Neural progenitor cell (in vitro differentiated cells): Measurements from ENCODE around the gene SPCS2. TPM values are rescaled to one million over a fixed set of nuclear protein-coding genes. Genes with fewer than 3 reads are reported as not detected.

Source experiments
- DNase-seq: peaks from one replicate; pipeline ENCODE4 v3.0.0-alpha.2; 2016; ENCODE audit warnings: low spot score
- H2AFZ ChIP-seq: fragments of 200-600 bp; sonication (generic); replicated peaks from 2 replicates; pipeline ENCODE4 v1.6.1; 2016; ENCODE audit warnings: antibody characterized with exemption
- H3F3A ChIP-seq: fragments of 200-600 bp; sonication (generic); 2 replicates; pipeline ENCODE4 v1.6.1; 2016; ENCODE audit warnings: antibody characterized with exemption, low read depth
- H3K27ac ChIP-seq: fragments of 200-600 bp; sonication (generic); 2 replicates; pipeline ENCODE4 v1.5.1; 2016; ENCODE audit warnings: mild to moderate bottlenecking
- H3K27me3 ChIP-seq: fragments of 200-600 bp; sonication (generic); 2 replicates; pipeline ENCODE4 v1.6.1; 2016; ENCODE audit warnings: mild to moderate bottlenecking, moderate library complexity
- H3K36me3 ChIP-seq: fragments of 200-600 bp; sonication (generic); 2 replicates; pipeline ENCODE4 v1.5.1; 2016
- H3K4me1 ChIP-seq: fragments of 200-600 bp; sonication (generic); 2 replicates; pipeline ENCODE4 v1.6.1; 2016; ENCODE audit warnings: mixed run types
- H3K4me2 ChIP-seq: fragments of 200-600 bp; sonication (generic); 2 replicates; pipeline ENCODE4 v1.6.1; 2016
- H3K4me3 ChIP-seq: fragments of 200-600 bp; sonication (generic); 2 replicates; pipeline ENCODE4 v1.5.1; 2016
- H3K79me2 ChIP-seq: fragments of 200-600 bp; sonication (generic); 2 replicates; pipeline ENCODE4 v1.6.1; 2016; ENCODE audit warnings: low read depth
- H3K9ac ChIP-seq: fragments of 200-600 bp; sonication (generic); 2 replicates; pipeline ENCODE4 v1.6.1; 2016
- H3K9me3 ChIP-seq: fragments of 200-600 bp; sonication (generic); 2 replicates; pipeline ENCODE4 v1.5.1; 2016; ENCODE audit warnings: low read depth
- H4K20me1 ChIP-seq: fragments of 200-600 bp; sonication (generic); 2 replicates; pipeline ENCODE4 v1.6.1; 2016; ENCODE audit warnings: low read depth
- H3K27ac Mint-ChIP-seq: 3 replicates; pipeline ENCODE4 v1.8.0; 2021; ENCODE audit warnings: mixed read lengths
- H3K27me3 Mint-ChIP-seq: 2 replicates; pipeline ENCODE4 v1.8.0; 2022; ENCODE audit warnings: low read depth, mild to moderate bottlenecking, inconsistent platforms, moderate library complexity, mixed read lengths; ENCODE audit not compliant: insufficient read depth
- H3K36me3 Mint-ChIP-seq: 3 replicates; pipeline ENCODE4 v1.8.0; 2021; ENCODE audit warnings: mixed read lengths
- H3K4me1 Mint-ChIP-seq: 3 replicates; pipeline ENCODE4 v1.8.0; 2021; ENCODE audit warnings: mixed read lengths
- H3K4me3 Mint-ChIP-seq: 3 replicates; pipeline ENCODE4 v1.8.0; 2021; ENCODE audit warnings: mild to moderate bottlenecking, moderate library complexity, mixed read lengths
- H3K9me3 Mint-ChIP-seq: 3 replicates; pipeline ENCODE4 v1.8.0; 2020; ENCODE audit warnings: mixed read lengths
- CTCF ChIP-seq: fragments of 200-600 bp; sonication (generic); IDR thresholded peaks from 2 replicates; pipeline ENCODE4 v1.5.1; 2017; ENCODE audit warnings: antibody characterized with exemption, mild to moderate bottlenecking
- EZH2 ChIP-seq: fragments of 200-600 bp; sonication (generic); IDR thresholded peaks from 2 replicates; pipeline ENCODE4 v1.6.1; 2017; ENCODE audit warnings: antibody characterized with exemption, mild to moderate bottlenecking, moderate library complexity
- EZH2phosphoT487 ChIP-seq: fragments of 200-600 bp; sonication (generic); IDR thresholded peaks from 2 replicates; pipeline ENCODE4 v1.6.1; 2017; ENCODE audit warnings: antibody characterized with exemption
- total RNA-seq: library from RNA; depleted of rRNA; stranded (reverse); fragments of >200 nt; gene quantifications from 2 replicates; pipeline ENCODE4 v1.2.3, GENCODE V29; 2015; ENCODE audit warnings: low replicate concordance

The SPCS2 gene
- total RNA-seq, 1 donor from 2014 or later, result 66.9 TPM

- peaks cover 3% of the 10 kb centered on the region for H3K36me3 ChIP-seq
- no peaks in the 10 kb centered on the region for H3F3A ChIP-seq
- no peak overlapping the region for H3K4me2 ChIP-seq
- DNase-seq, result no peak
- no peaks in the 10 kb centered on the region for H3K27me3 Mint-ChIP-seq
- H3K9me3 Mint-ChIP-seq, result no peaks in the 10 kb centered on the region
- no peaks in the 10 kb centered on the region for H3K79me2 ChIP-seq
- no peaks in the 10 kb centered on the region for H3K9me3 ChIP-seq
- H3K4me1 Mint-ChIP-seq, result no peaks in the 10 kb centered on the region
- no peak overlapping the region for H3K4me3 Mint-ChIP-seq
- no peak overlapping the region for H3K4me3 ChIP-seq
- no peak overlapping the region for H3K27ac ChIP-seq
- no peaks in the 10 kb centered on the region for H3K27me3 ChIP-seq
- H3K36me3 Mint-ChIP-seq, result peaks cover 16% of the 10 kb centered on the region
- no peak overlapping the region for H2AFZ ChIP-seq
- no peak overlapping the region for H3K27ac Mint-ChIP-seq
- no peak overlapping the region for H3K9ac ChIP-seq
- no peaks in the 10 kb centered on the region for H3K4me1 ChIP-seq
- H4K20me1 ChIP-seq, result no peaks in the 10 kb centered on the region
- TF ChIP-seq CTCF, result no peak
Measured at GRCh38 chr11:75004215-75004614, 55.1 kb downstream of the SPCS2 start.

- no peak for TF ChIP-seq EZH2phosphoT487
- TF ChIP-seq EZH2, result no peak
- no peak for TF ChIP-seq CTCF
- Mint-ChIP-seq H3K9me3 (no peaks in the 10 kb centered on the region), H3K36me3 (peaks cover 15% of the 10 kb centered on the region), H3K4me3 (no peak overlapping the region), H3K27ac (no peak overlapping the region), H3K4me1 (peaks cover 6% of the 10 kb centered on the region), H3K27me3 (peaks cover 2% of the 10 kb centered on the region)
- Histone ChIP-seq H3K79me2 (no peaks in the 10 kb centered on the region), H3F3A (no peaks in the 10 kb centered on the region), H3K4me2 (no peak overlapping the region), H3K9me3 (no peaks in the 10 kb centered on the region), H3K36me3 (no peaks in the 10 kb centered on the region), H4K20me1 (no peaks in the 10 kb centered on the region), H3K4me3 (no peak overlapping the region), H3K9ac (no peak overlapping the region), H3K27ac (no peak overlapping the region), H2AFZ (no peak overlapping the region), H3K4me1 (peaks cover 3% of the 10 kb centered on the region), H3K27me3 (no peaks in the 10 kb centered on the region)
- no peak for DNase-seq
Measured at GRCh38 chr11:75011357-75011756, 62.3 kb downstream of the SPCS2 start.

GRCh38 chr11:75011872-75012271, 62.8 kb downstream of the SPCS2 start:
- Histone ChIP-seq H3K27me3 (no peaks in the 10 kb centered on the region), H3K27ac (no peak overlapping the region), H4K20me1 (no peaks in the 10 kb centered on the region), H3K4me2 (no peak overlapping the region), H2AFZ (no peak overlapping the region), H3K36me3 (no peaks in the 10 kb centered on the region), H3K79me2 (no peaks in the 10 kb centered on the region), H3K9me3 (no peaks in the 10 kb centered on the region), H3F3A (no peaks in the 10 kb centered on the region), H3K4me3 (no peak overlapping the region), H3K4me1 (peaks cover 3% of the 10 kb centered on the region), H3K9ac (no peak overlapping the region)
- Mint-ChIP-seq H3K27me3 (peaks cover 2% of the 10 kb centered on the region), H3K9me3 (no peaks in the 10 kb centered on the region), H3K36me3 (peaks cover 13% of the 10 kb centered on the region), H3K4me1 (peaks cover 6% of the 10 kb centered on the region), H3K27ac (no peak overlapping the region), H3K4me3 (no peak overlapping the region)
- no peak for DNase-seq
- TF ChIP-seq EZH2 (no peak), EZH2phosphoT487 (no peak), CTCF (no peak)

- H3K9me3 Mint-ChIP-seq, result no peaks in the 10 kb centered on the region
- TF ChIP-seq CTCF (no peak), EZH2phosphoT487 (no peak), EZH2 (no peak)
Measured at GRCh38 chr11:75013051-75013450, 64.0 kb downstream of the SPCS2 start.

More at GRCh38 chr11:75013051-75013450, 64.0 kb downstream of the SPCS2 start:
- Histone ChIP-seq H3K4me2 (no peak overlapping the region), H3K79me2 (no peaks in the 10 kb centered on the region), H3K27ac (no peak overlapping the region), H4K20me1 (no peaks in the 10 kb centered on the region), H3K4me3 (no peak overlapping the region), H3K9me3 (no peaks in the 10 kb centered on the region), H3K4me1 (peaks cover 3% of the 10 kb centered on the region), H3K36me3 (no peaks in the 10 kb centered on the region), H2AFZ (no peak overlapping the region), H3F3A (no peaks in the 10 kb centered on the region), H3K27me3 (no peaks in the 10 kb centered on the region), H3K9ac (no peak overlapping the region)
- H3K36me3 Mint-ChIP-seq, result peaks cover 8% of the 10 kb centered on the region
- no peak for DNase-seq
- H3K27me3 Mint-ChIP-seq, result peaks cover 2% of the 10 kb centered on the region
- H3K27ac Mint-ChIP-seq, result peak overlapping the region; percentile 32
- H3K4me3 Mint-ChIP-seq, result no peak overlapping the region
- H3K4me1 Mint-ChIP-seq, result peaks cover 6% of the 10 kb centered on the region
